Measurements from ENCODE around the gene IFNLR1. TPM values are rescaled to one million over a fixed set of nuclear protein-coding genes. Genes with fewer than 3 reads are reported as not detected.

Gene IFNLR1
- total and polyA plus RNA-seq, 9 of the 15 experiments (the other 6 are each of a cell fraction or from before 2014, with no cell fraction given) = not detected

- TF ChIP-seq TEAD4 (IDR thresholded peaks at IDR 0.05; ENCODE audit: low read length) = no peak
- TF ChIP-seq TEAD4 (CRISPR knock-in tag; IDR thresholded peaks at IDR 0.05; ENCODE audit: borderline replicate concordance) = no peak
- no peak for TF ChIP-seq MAZ (CRISPR knock-in tag; conservative IDR thresholded peaks at IDR 0.05 in 1 of 2, IDR thresholded peaks at IDR 0.05 in 1 of 2)
- no peak for TF ChIP-seq PURB (CRISPR knock-in tag; IDR thresholded peaks at IDR 0.05; ENCODE audit: low read depth)
- TF ChIP-seq HINFP (tag; conservative IDR thresholded peaks at IDR 0.05; ENCODE audit: low read depth) = no peak
- peak; percentile 20; the same call in 1 of the 2 replicates for TF ChIP-seq VEZF1 (CRISPR knock-in tag; IDR thresholded peaks at IDR 0.05)
- no peak for TF ChIP-seq SREBF2 (CRISPR knock-in tag; IDR thresholded peaks at IDR 0.05)
- no peak for TF ChIP-seq GABPB2 (CRISPR knock-in tag; conservative IDR thresholded peaks at IDR 0.05)
- TF ChIP-seq ZNF696 (CRISPR knock-in tag; conservative IDR thresholded peaks at IDR 0.05) = no peak
- no peak for TF ChIP-seq ZBTB34 (CRISPR knock-in tag; IDR thresholded peaks at IDR 0.05)
- TF ChIP-seq ETV6 (IDR thresholded peaks at IDR 0.05; ENCODE audit: borderline replicate concordance in 1 of 2, low read depth in 2 of 2, low read length in 1 of 2) = no peak
- TF ChIP-seq ETV6 (CRISPR knock-in tag; IDR thresholded peaks at IDR 0.05; ENCODE audit: borderline replicate concordance) = no peak
- TF ChIP-seq ZNF512 (tag; IDR thresholded peaks at IDR 0.05) = no peak
- no peak for TF ChIP-seq MEF2D (tag; conservative IDR thresholded peaks at IDR 0.05; ENCODE audit: low read depth)
- no peak for TF ChIP-seq CBX8 (IDR thresholded peaks at IDR 0.05; ENCODE audit: borderline replicate concordance, extremely low read depth, low read depth, low read length, poor library complexity, severe bottlenecking)
- TF ChIP-seq CCNT2 (IDR thresholded peaks at IDR 0.05; ENCODE audit: borderline replicate concordance, extremely low read depth, insufficient read length, low read depth, low read length) = no peak
- TF ChIP-seq C11orf30 (IDR thresholded peaks at IDR 0.05; ENCODE audit: low read depth) = peak; percentile 54
- TF ChIP-seq CSDE1 (IDR thresholded peaks at IDR 0.05) = no peak
- TF ChIP-seq SMC3 (conservative IDR thresholded peaks at IDR 0.05; ENCODE audit: insufficient read depth, low read depth, low read length) = no peak
- no peak for TF ChIP-seq ZNF121 (CRISPR knock-in tag; conservative IDR thresholded peaks at IDR 0.05)
- TF ChIP-seq ZNF3 (CRISPR knock-in tag; IDR thresholded peaks at IDR 0.05) = no peak
These were observed 37.2 kb downstream of the IFNLR1 start (continued) for GRCh38 chr1:24149866-24150233.

Measured in K562 (cell line).